Activated CD4-positive, alpha-beta memory T cell treated with anti-CD3 and anti-CD28 coated beads for 36 hours (primary cell): ENCODE measurements around the gene WDR3. TPM values are rescaled to one million over a fixed set of nuclear protein-coding genes. Genes with fewer than 3 reads are reported as not detected.

Experiments used
- CTCF ChIA-PET: fragments of 350-600 bp; sonication (Branson Sonifier 250); formaldehyde crosslinking; loops from one replicate; lab custom pipeline; 2021; ENCODE audit warnings: antibody characterized with exemption, inconsistent platforms; lab: Charles Lee
- POLR2A ChIA-PET: fragments of 350-600 bp; sonication (Branson Sonifier 250); formaldehyde crosslinking; loops from one replicate; lab custom pipeline; 2021; ENCODE audit warnings: antibody characterized with exemption; lab: Charles Lee
- DNase-seq: peaks from one replicate; pipeline ENCODE4 v3.0.0-alpha.2; 2020
- H3K27ac Mint-ChIP-seq: one replicate; pipeline ENCODE4 v1.8.0; 2021; ENCODE audit warnings: mixed read lengths
- H3K27me3 Mint-ChIP-seq: one replicate; pipeline ENCODE4 v1.8.0; 2021; ENCODE audit warnings: mixed read lengths
- H3K36me3 Mint-ChIP-seq: one replicate; pipeline ENCODE4 v1.8.0; 2021; ENCODE audit warnings: mixed read lengths
- H3K4me1 Mint-ChIP-seq: one replicate; pipeline ENCODE4 v1.8.0; 2021; ENCODE audit warnings: low read depth, mixed read lengths
- H3K4me3 Mint-ChIP-seq: one replicate; pipeline ENCODE4 v1.8.0; 2021; ENCODE audit warnings: mild to moderate bottlenecking, mixed read lengths
- H3K9me3 Mint-ChIP-seq: one replicate; pipeline ENCODE4 v1.8.0; 2021; ENCODE audit warnings: mixed read lengths
- intact Hi-C: fragments of 100-400 bp; cut with micrococcal nuclease; formaldehyde crosslinking; loops from one replicate; pipeline ENCODE4 v1.15.1; 2023
- total RNA-seq, 2 experiments: library from RNA; stranded (reverse); gene quantifications; one replicate each; pipeline ENCODE4 v1.2.3, GENCODE V29; 2021

WDR3 gene
- total RNA-seq, 2 experiments from 2014 or later = 48.3 to 51.8 TPM

DNA sequence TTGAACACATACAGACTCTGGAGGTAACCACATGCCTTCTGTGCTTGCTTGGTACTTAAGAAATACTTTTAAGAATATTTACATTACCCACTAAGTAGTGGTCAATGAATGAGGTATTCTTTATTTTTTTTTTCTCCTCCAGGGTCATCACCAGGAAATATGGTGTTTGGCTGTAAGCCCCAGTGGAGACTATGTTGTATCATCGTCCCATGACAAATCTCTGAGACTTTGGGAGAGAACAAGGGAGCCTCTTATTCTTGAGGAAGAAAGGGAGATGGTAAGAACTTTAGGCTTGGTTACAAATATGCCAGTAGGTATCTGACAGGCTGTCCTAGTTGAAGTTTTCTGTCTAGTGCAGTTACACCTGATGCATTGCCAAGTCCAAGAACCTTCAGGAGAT lies 22.8 kb downstream of the WDR3 start:
- Mint-ChIP-seq H3K9me3 (no peaks in the 10 kb centered on the region), H3K27ac (no peak overlapping the region), H3K4me1 (no peaks in the 10 kb centered on the region), H3K4me3 (no peak overlapping the region), H3K36me3 (peaks cover 74% of the 10 kb centered on the region), H3K27me3 (no peaks in the 10 kb centered on the region)
- ChIA-PET CTCF (no interaction called here), POLR2A (no interaction called here)
- intact Hi-C loops = no loop called here
- DNase-seq = no peak

DNA sequence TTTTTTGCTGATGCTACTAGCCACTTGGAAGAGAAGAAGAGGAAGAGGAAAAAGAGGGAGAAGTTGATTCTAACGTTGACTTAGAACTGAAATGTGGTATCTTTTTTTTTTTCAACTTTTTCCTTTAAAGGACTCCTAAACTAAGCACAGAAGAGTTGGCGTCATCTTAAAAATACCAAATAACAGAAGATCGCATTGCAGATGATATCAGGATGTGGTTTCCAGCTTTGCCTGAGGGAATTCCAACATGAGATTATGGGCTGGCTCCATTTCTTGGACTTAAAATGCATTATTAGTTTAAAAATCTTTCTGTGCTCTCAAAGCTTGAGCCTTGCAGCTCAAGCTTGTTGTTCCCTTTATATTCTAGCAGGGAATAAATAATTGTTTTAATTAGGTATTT lies 29.8 kb downstream of the WDR3 start:
- intact Hi-C loops = no loop called here
- H3K27ac Mint-ChIP-seq = no peak overlapping the region
- DNase-seq = no peak
- no peaks in the 10 kb centered on the region for H3K9me3 Mint-ChIP-seq
- peaks cover 54% of the 10 kb centered on the region for H3K36me3 Mint-ChIP-seq
- H3K27me3 Mint-ChIP-seq = no peaks in the 10 kb centered on the region
- ChIA-PET POLR2A (no interaction called here), CTCF (no interaction called here)
- peaks cover 5% of the 10 kb centered on the region for H3K4me1 Mint-ChIP-seq
- no peak overlapping the region for H3K4me3 Mint-ChIP-seq

DNA sequence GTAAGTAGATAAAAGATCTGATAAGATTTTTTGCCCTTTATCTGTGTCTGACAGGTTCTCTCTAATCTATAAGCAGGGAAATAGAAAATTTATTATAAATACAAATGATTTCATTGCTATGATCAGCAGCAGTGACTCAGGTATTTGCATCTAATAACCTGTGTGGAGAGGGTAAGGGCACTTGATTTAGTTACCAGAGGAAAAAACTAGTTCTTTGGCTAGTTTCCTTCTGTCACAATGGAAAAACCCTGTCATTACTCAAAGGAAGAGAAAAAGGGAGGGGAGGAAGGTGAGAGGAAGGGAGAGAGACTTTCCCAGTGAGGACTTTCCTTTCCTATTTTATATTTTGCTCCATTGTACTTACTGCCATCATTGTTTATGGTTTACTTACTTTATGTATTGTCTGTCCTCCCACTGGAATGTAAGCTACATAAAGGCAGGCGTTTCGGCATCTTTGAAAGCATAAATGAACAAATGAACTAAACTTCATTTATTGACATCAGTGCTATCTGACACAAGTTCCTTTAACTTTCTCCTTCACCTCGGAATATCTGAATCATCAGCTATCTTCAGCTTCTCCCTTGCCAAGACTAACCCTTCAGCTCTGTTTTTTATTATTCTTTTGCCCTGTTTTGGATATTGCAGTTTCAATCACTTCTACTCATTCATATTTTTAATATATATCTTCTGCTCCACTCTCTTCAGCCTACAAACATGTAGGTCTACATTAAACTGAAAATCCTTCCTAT lies 34.9 kb downstream of the WDR3 start:
- Mint-ChIP-seq H3K27ac (peak overlapping the region; percentile 38), H3K36me3 (peaks cover 15% of the 10 kb centered on the region), H3K4me1 (peaks cover 9% of the 10 kb centered on the region), H3K9me3 (no peaks in the 10 kb centered on the region), H3K4me3 (no peak overlapping the region), H3K27me3 (no peaks in the 10 kb centered on the region)
- intact Hi-C loops = no loop called here
- ChIA-PET CTCF (no interaction called here), POLR2A (no interaction called here)
- DNase-seq = no peak

DNA sequence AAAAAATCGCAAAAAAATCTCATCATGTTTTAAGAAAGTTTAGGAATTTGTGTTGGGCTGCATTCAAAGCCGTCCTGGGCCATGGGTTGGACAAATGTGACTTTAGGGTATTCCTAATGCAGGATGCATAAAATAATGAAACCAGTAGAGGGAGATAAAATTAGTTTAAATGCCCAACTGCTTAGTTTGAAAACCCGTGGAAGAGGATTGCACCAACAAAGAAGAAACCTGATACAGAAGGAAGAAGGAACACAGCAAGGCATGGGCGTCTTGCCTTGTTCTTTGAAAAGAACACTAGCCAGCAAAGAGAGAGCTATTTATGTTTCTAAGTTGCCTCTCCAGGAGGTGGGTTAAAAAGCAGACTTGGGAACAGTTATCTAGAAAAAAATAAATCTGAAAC lies 37.9 kb downstream of the WDR3 start:
- H3K27me3 Mint-ChIP-seq = peaks cover 3% of the 10 kb centered on the region
- no peaks in the 10 kb centered on the region for H3K9me3 Mint-ChIP-seq
- CTCF ChIA-PET = no interaction called here
- peaks cover 9% of the 10 kb centered on the region for H3K4me1 Mint-ChIP-seq
- H3K4me3 Mint-ChIP-seq = no peak overlapping the region
- no peak overlapping the region for H3K27ac Mint-ChIP-seq
- POLR2A ChIA-PET = no interaction called here
- DNase-seq = no peak
- intact Hi-C loops = no loop called here
- H3K36me3 Mint-ChIP-seq = peaks cover 5% of the 10 kb centered on the region

DNA sequence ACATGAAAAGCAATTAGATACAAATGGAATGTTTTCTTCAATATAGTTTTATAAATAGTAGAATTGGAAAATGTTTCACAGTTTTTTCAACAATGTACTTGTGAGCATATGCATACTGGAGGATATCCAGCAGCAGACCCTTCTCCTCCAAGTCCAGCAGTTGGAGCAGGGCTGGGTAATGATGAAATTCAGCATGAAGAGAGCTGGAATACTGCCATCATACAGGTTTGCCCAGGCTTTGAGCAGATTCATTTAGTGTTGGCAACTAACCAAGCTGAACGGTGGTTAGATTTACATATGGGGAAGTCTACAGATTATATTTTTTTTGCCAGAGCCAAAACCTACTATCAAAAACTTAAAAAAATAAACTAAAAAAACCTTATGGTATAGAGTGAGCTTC lies 38.3 kb downstream of the WDR3 start:
- ChIA-PET CTCF (no interaction called here), POLR2A (no interaction called here)
- Mint-ChIP-seq H3K4me1 (peaks cover 9% of the 10 kb centered on the region), H3K36me3 (peaks cover 3% of the 10 kb centered on the region), H3K4me3 (no peak overlapping the region), H3K27ac (no peak overlapping the region), H3K27me3 (peaks cover 3% of the 10 kb centered on the region), H3K9me3 (no peaks in the 10 kb centered on the region)
- intact Hi-C loops = no loop called here
- DNase-seq = no peak

DNA sequence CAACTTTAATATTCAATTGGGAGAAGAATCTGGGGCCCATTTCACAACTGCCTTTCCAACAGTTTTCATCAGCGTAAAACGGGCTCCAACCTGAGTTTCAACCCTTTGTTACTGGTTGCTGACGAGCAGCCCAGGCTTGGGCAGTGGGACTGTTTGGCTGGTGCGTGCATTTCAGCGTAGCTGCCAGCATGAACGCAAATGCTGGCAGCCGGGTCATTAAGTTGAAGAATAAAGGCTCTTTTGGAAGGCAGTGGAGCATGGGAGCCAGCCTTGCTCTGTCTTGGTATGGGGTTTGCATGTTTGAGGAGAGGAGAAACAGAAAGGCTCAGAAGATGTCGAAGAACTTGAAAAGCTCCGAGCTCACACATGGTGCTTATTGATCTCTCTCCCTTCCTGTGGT lies 40.7 kb downstream of the WDR3 start:
- CTCF ChIA-PET = no interaction called here
- no peak overlapping the region for H3K4me3 Mint-ChIP-seq
- intact Hi-C loops = no loop called here

DNA sequence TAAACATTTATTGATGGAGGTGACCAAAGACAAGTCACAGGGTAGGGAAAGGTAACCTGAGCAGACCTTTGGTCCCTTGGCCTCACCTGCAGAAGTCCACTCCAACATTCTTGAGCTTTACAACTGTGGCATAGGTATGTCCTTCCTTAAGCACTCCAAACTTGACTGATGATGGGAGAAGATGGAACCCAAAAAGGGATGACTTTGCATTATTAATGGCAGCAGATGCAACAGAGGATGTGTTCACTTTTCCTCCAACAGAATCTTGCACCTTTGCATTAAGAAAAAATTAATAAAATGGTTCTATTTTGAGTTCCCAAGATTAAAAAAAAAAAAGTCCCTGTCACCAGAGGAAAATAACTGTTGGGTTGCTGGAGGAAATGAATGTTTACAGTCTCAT lies 42.2 kb downstream of the WDR3 start:
- intact Hi-C loops = no loop called here
- Mint-ChIP-seq H3K36me3 (no peaks in the 10 kb centered on the region), H3K9me3 (no peaks in the 10 kb centered on the region), H3K27me3 (peaks cover 3% of the 10 kb centered on the region), H3K27ac (no peak overlapping the region), H3K4me3 (no peak overlapping the region), H3K4me1 (no peaks in the 10 kb centered on the region)
- CTCF ChIA-PET = no interaction called here
- DNase-seq = no peak
- POLR2A ChIA-PET = no interaction called here

More for the DNA sequence above, 40.7 kb downstream of the WDR3 start:
- no peak for DNase-seq
- Mint-ChIP-seq H3K9me3 (no peaks in the 10 kb centered on the region), H3K27ac (no peak overlapping the region), H3K36me3 (no peaks in the 10 kb centered on the region), H3K4me1 (no peaks in the 10 kb centered on the region), H3K27me3 (peaks cover 3% of the 10 kb centered on the region)
- POLR2A ChIA-PET = no interaction called here

DNA sequence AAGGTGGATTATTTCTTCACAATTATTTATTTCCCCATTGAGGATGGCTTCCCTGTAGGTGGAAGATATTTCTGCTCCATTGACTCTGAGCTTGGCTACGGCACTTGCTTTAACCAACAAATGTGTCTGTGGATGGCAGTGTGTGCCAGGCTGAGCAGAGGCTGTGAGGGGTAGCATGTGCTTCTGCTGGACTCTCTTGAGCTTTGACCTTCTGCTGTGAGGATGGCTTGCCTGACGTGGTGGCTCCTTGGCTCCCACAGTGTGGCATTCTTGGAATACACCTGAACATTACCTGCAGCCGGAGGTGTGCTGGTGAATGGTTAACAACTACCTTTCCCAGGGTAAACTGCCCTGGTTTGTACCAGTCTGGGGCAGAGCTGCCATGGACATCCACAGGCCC lies 46.8 kb downstream of the WDR3 start:
- DNase-seq = no peak
- no peaks in the 10 kb centered on the region for H3K4me1 Mint-ChIP-seq
- POLR2A ChIA-PET = no interaction called here
- no peak overlapping the region for H3K4me3 Mint-ChIP-seq
- peaks cover 3% of the 10 kb centered on the region for H3K27me3 Mint-ChIP-seq
- H3K36me3 Mint-ChIP-seq = no peaks in the 10 kb centered on the region
- intact Hi-C loops = no loop called here
- no peaks in the 10 kb centered on the region for H3K9me3 Mint-ChIP-seq
- H3K27ac Mint-ChIP-seq = no peak overlapping the region
- CTCF ChIA-PET = no interaction called here

DNA sequence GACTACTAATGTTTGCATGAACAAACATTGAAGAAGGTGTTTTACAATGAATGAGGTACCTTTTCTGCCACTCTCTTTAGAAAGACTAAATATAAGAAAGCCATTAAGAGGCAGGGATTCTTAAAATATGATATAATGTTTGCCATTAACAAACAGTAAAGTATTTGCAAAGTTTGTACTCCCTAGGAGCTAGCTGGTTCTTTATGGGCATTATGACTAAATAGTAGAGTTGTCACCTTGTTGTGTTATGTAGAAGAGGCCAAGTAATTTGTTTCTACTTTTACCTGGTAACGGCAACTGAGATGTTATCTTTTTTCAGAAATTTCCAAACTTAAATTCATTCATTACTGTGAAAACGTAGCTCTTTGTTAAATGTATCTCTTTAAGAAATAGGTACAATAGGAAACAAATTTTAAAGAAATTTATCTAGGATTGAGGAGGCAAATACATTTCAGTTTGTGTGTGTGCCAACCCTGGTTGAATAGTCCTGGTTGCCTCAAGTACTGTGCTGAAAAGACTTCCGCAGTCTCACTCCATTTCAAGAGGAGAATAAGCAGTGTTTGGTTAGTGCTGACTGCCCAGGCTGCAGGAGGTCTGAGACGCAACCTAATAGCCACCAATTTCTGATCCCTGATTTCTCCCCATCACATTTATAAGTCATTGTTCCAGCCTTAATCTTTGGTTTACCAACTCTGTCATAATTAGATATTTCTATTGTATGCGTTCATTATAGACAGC lies 52.1 kb downstream of the WDR3 start:
- H3K4me3 Mint-ChIP-seq = no peak overlapping the region
- H3K27ac Mint-ChIP-seq = no peak overlapping the region
- H3K27me3 Mint-ChIP-seq = peaks cover 12% of the 10 kb centered on the region
- intact Hi-C loops = no loop called here
- no peaks in the 10 kb centered on the region for H3K4me1 Mint-ChIP-seq
- H3K9me3 Mint-ChIP-seq = no peaks in the 10 kb centered on the region
- ChIA-PET POLR2A (no interaction called here), CTCF (no interaction called here)
- DNase-seq = no peak
- H3K36me3 Mint-ChIP-seq = no peaks in the 10 kb centered on the region

DNA sequence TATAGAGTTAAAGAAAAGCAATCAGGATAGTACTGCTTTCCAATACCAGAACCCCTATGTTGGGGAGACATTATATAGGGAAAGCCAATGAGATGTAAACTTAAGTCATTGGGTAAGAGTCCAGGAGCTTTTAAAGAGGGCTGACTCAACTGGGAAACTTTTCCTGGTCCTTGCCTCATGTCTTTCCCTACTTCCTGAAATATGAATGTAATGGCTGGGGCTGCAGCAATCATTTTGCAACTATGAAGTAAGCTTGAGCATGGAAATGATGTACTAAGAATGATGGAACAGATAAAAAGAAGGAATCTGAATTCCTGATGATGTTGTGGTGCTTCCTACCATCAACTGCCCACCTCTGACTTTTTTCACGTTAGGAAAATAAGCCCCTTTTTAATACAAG lies 55.7 kb downstream of the WDR3 start:
- Mint-ChIP-seq H3K4me1 (no peaks in the 10 kb centered on the region), H3K4me3 (no peak overlapping the region), H3K9me3 (no peaks in the 10 kb centered on the region), H3K27ac (no peak overlapping the region), H3K36me3 (no peaks in the 10 kb centered on the region), H3K27me3 (peaks cover 14% of the 10 kb centered on the region)
- CTCF ChIA-PET = no interaction called here
- no peak for DNase-seq
- intact Hi-C loops = no loop called here
- POLR2A ChIA-PET = no interaction called here

DNA sequence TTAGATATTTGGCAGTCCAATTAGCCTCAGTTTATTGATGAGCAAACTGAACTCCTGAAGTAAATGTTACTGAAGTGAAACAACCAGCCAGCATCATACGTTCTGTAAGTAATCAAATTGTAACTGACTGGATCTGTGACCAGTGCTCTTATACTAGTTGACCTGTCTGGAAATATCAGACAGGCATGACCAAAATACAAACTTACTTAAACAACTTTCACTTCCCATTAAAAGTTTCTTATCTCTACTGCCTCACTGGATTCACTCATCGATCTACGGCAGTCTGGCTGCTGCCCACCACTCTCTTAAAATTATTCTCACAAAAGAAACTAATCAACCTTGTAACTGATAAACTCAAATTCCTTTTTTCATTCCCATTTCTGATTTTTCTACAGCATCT lies 56.4 kb downstream of the WDR3 start:
- Mint-ChIP-seq H3K27me3 (peaks cover 14% of the 10 kb centered on the region), H3K4me1 (no peaks in the 10 kb centered on the region), H3K9me3 (no peaks in the 10 kb centered on the region), H3K36me3 (no peaks in the 10 kb centered on the region), H3K27ac (no peak overlapping the region), H3K4me3 (no peak overlapping the region)
- intact Hi-C loops = no loop called here
- CTCF ChIA-PET = no interaction called here
- POLR2A ChIA-PET = no interaction called here
- no peak for DNase-seq

DNA sequence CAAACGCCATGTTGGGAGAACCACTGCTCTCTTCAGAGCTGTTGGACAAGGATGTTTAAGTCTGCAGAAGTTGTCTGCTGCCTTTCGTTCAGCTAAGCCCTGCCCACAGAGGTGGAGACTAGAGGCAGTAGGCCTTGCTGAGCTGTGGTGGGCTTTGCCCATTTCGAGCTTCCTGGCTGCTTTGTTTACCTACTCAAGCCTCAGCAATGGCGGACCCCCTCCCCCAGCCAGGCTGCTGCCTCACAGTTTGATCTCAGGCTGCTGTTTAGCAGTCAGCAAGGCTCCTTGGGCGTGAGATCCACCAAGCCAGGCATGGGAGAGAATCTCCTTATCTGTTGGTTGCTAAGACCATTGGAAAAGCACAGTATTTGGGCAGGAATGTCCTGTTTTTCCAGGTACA lies 74.8 kb downstream of the WDR3 start:
- H3K9me3 Mint-ChIP-seq = peaks cover 3% of the 10 kb centered on the region
- H3K27me3 Mint-ChIP-seq = peaks cover 11% of the 10 kb centered on the region
- no peak overlapping the region for H3K27ac Mint-ChIP-seq
- intact Hi-C loops = no loop called here
- CTCF ChIA-PET = no interaction called here
- H3K4me1 Mint-ChIP-seq = no peaks in the 10 kb centered on the region
- no peaks in the 10 kb centered on the region for H3K36me3 Mint-ChIP-seq
- no peak for DNase-seq
- POLR2A ChIA-PET = no interaction called here
- no peak overlapping the region for H3K4me3 Mint-ChIP-seq

DNA sequence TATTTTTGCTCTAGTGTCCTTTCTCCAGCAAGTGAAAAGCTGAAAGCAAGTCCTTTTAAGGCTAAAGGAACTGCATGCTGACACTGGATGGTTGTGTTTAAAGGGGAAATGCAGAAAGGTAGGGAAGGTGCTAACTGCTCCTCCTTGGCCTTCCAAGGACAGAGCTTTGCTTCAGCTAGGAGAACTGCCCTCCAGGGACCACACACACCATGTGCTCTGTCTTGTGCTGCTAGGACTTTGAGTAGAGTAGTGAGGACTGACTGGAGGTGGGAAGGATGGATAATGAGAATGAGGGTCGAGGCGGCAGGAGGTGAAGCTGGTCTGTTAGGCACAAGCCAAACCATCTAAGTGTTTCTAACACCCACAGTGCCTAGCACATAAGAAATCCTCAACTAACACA lies 77.9 kb downstream of the WDR3 start:
- Mint-ChIP-seq H3K4me1 (no peaks in the 10 kb centered on the region), H3K27me3 (peaks cover 13% of the 10 kb centered on the region), H3K27ac (no peak overlapping the region), H3K4me3 (no peak overlapping the region), H3K36me3 (no peaks in the 10 kb centered on the region), H3K9me3 (no peaks in the 10 kb centered on the region)
- DNase-seq = no peak
- ChIA-PET POLR2A (no interaction called here), CTCF (no interaction called here)
- intact Hi-C loops = no loop called here
